Keratinocyte (primary cell): Measurements from ENCODE around the gene GPR34. TPM values are rescaled to one million over a fixed set of nuclear protein-coding genes. Genes with fewer than 3 reads are reported as not detected.
"Not testable (repeated sequence)": the region's sequence is repeated elsewhere in the genome, so short reads cannot be mapped to it uniquely, and the experiment has no call there.

Source experiments
- DNase-seq: peaks from one replicate; pipeline ENCODE4 v3.0.0-alpha.2; 2011; ENCODE audit warnings: low read depth, missing footprints, low spot score
- FAIRE-seq: peaks from 2 replicates; lab custom pipeline; 2011; peaks lifted over from hg19 to GRCh38; lab: Jason Lieb, UNC
- H2AFZ ChIP-seq: 2 replicates; pipeline ENCODE4 v1.6.0; 2012; ENCODE audit warnings: low read length, control low read depth, inconsistent platforms; ENCODE audit not compliant: control insufficient read depth
- H3K27ac ChIP-seq: 2 replicates; pipeline ENCODE4 v1.5.1; 2011; ENCODE audit warnings: low read length; ENCODE audit not compliant: control insufficient read depth, insufficient read depth
- H3K27me3 ChIP-seq: 3 replicates; pipeline ENCODE4 v1.6.0; 2011; ENCODE audit warnings: low read length; ENCODE audit not compliant: control insufficient read depth, insufficient read depth; ENCODE audit errors: extremely low read depth
- H3K36me3 ChIP-seq, 2 experiments: 2 replicates in 1 of 2; 3 replicates in 1 of 2; pipeline ENCODE4 v1.5.1; 2011; ENCODE audit warnings: low read length in 2 of 2, mild to moderate bottlenecking in 1 of 2; ENCODE audit not compliant: control insufficient read depth in 2 of 2, insufficient read depth in 2 of 2; ENCODE audit errors: extremely low read depth in 1 of 2
- H3K4me1 ChIP-seq: 3 replicates; pipeline ENCODE4 v1.5.1; 2011; ENCODE audit warnings: low read length; ENCODE audit not compliant: control insufficient read depth, insufficient read depth; ENCODE audit errors: extremely low read depth
- H3K4me2 ChIP-seq: 3 replicates; pipeline ENCODE4 v1.6.0; 2011; ENCODE audit warnings: low read depth, low read length; ENCODE audit not compliant: control insufficient read depth, insufficient read depth; ENCODE audit errors: extremely low read depth
- H3K4me3 ChIP-seq, 3 experiments: fragments of 200-600 bp in 1 of 3; sonication (generic) in 1 of 3; 2 replicates in 2 of 3; 3 replicates in 1 of 3; pipeline ENCODE4 v1.5.1; 2011 to 2016; ENCODE audit warnings: low read length in 3 of 3, mild to moderate bottlenecking in 3 of 3, control low read depth in 2 of 3, inconsistent platforms in 1 of 3, low read depth in 1 of 3, mixed read lengths in 1 of 3, mixed run types in 1 of 3, moderate library complexity in 1 of 3; ENCODE audit not compliant: control insufficient read depth in 2 of 3, insufficient read depth in 2 of 3; ENCODE audit errors: extremely low read depth in 1 of 3
- H3K79me2 ChIP-seq: 2 replicates; pipeline ENCODE4 v1.6.0; 2012; ENCODE audit warnings: low read length; ENCODE audit not compliant: control insufficient read depth, insufficient read depth
- H3K9ac ChIP-seq: 3 replicates; pipeline ENCODE4 v1.6.0; 2011; ENCODE audit warnings: low read length; ENCODE audit not compliant: control insufficient read depth, insufficient read depth; ENCODE audit errors: extremely low read depth
- H3K9me1 ChIP-seq: 3 replicates; pipeline ENCODE4 v1.6.0; 2011; ENCODE audit warnings: low read length; ENCODE audit not compliant: control insufficient read depth, insufficient read depth; ENCODE audit errors: extremely low read depth
- H3K9me3 ChIP-seq: 2 replicates; pipeline ENCODE4 v1.5.1; 2012; ENCODE audit warnings: low read depth, low read length; ENCODE audit not compliant: control insufficient read depth
- H4K20me1 ChIP-seq: 3 replicates; pipeline ENCODE4 v1.6.0; 2011; ENCODE audit warnings: low read length; ENCODE audit not compliant: control insufficient read depth, insufficient read depth; ENCODE audit errors: extremely low read depth
- EZH2 ChIP-seq: IDR thresholded peaks from one replicate; pipeline ENCODE4 v1.6.1; 2012; ENCODE audit warnings: inconsistent platforms, mild to moderate bottlenecking, low read length, moderate library complexity
- dilution Hi-C: fragments of 300-500 bp; cut with MboI; formaldehyde crosslinking; loops from one replicate; pipeline ENCODE4 v1.7.0; 2020; ENCODE audit warnings: low sequenced_read_pairs; ENCODE audit not compliant: extremely low pct_ligation_motif_present
- polyA plus RNA-seq, 5 experiments: library from polyadenylated mRNA; depleted of rRNA in 3 of 5; stranded (reverse) in 3 of 5; stranded (forward) in 1 of 5; unstranded in 1 of 5; fragments of >200 nt; gene quantifications; 1 replicate in 1 of 5; 2 replicates in 3 of 5; 3 replicates in 1 of 5; pipeline versions ENCODE4 v1.2.1 to v1.2.3, GENCODE V29; 2011 to 2012; ENCODE audit warnings: missing spikeins in 2 of 5, low read depth in 1 of 5, low replicate concordance in 1 of 5
- TF ChIP-seq, protein P1 (sequence below), 3 experiments: IDR thresholded peaks in 1 of 3; conservative IDR thresholded peaks in 1 of 3; optimal IDR thresholded peaks in 1 of 3; 2 replicates in 2 of 3; 3 replicates in 1 of 3; pipeline versions ENCODE3 to v1.5.1; 2011; ENCODE audit warnings: low read length in 3 of 3, mild to moderate bottlenecking in 3 of 3, moderate library complexity in 2 of 3, control low read depth in 1 of 3, inconsistent platforms in 1 of 3; ENCODE audit not compliant: insufficient read depth in 2 of 3; ENCODE audit errors: extremely low read depth in 1 of 3

Gene GPR34
- polyA plus RNA-seq, 1 donor (not counting 4 experiments of a cell fraction or from before 2014, with no cell fraction given): not detected

DNA sequence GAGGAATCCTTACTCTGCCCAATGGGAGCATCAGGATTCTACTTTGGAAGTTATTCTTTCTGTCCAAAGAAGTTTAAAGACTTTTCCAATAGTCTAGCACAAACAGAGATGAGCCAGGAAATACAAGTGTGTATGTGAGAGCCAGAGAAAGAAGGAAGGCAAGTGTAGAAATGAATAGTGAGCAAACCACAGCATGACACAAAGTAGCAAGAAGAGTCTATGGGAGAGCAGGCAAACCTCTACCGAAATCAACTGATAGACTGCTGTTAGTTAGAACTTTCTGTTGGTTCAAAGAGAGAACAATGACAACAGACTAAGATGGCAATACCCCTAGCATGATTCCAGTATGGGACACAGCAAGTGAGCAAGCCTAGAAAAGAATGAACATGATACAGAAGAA lies 16.1 kb upstream of the GPR34 start:
- Histone ChIP-seq H3K9me1 (no peaks in the 10 kb centered on the region), H3K4me2 (no peak overlapping the region), H3K27ac (no peak overlapping the region), H3K79me2 (no peaks in the 10 kb centered on the region), H3K9me3 (no peaks in the 10 kb centered on the region), H4K20me1 (no peaks in the 10 kb centered on the region), H3K4me1 (no peaks in the 10 kb centered on the region), H3K9ac (no peak overlapping the region), H2AFZ (no peak overlapping the region), H3K36me3 (no peaks in the 10 kb centered on the region), H3K27me3 (no peaks in the 10 kb centered on the region), H3K4me3 (no peak overlapping the region)
- no peak for DNase-seq
- FAIRE-seq: no peak
- dilution Hi-C loops: no loop called here
- TF ChIP-seq EZH2: no peak
- TF ChIP-seq, protein P1, sequence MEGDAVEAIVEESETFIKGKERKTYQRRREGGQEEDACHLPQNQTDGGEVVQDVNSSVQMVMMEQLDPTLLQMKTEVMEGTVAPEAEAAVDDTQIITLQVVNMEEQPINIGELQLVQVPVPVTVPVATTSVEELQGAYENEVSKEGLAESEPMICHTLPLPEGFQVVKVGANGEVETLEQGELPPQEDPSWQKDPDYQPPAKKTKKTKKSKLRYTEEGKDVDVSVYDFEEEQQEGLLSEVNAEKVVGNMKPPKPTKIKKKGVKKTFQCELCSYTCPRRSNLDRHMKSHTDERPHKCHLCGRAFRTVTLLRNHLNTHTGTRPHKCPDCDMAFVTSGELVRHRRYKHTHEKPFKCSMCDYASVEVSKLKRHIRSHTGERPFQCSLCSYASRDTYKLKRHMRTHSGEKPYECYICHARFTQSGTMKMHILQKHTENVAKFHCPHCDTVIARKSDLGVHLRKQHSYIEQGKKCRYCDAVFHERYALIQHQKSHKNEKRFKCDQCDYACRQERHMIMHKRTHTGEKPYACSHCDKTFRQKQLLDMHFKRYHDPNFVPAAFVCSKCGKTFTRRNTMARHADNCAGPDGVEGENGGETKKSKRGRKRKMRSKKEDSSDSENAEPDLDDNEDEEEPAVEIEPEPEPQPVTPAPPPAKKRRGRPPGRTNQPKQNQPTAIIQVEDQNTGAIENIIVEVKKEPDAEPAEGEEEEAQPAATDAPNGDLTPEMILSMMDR (optimal IDR thresholded peaks at IDR 0.05 in 1 of 3, IDR thresholded peaks at IDR 0.05 in 1 of 3, conservative IDR thresholded peaks at IDR 0.05 in 1 of 3; ENCODE audit: extremely low read depth in 1 of 3, insufficient read depth in 2 of 3, low read length in 3 of 3): no peak

DNA sequence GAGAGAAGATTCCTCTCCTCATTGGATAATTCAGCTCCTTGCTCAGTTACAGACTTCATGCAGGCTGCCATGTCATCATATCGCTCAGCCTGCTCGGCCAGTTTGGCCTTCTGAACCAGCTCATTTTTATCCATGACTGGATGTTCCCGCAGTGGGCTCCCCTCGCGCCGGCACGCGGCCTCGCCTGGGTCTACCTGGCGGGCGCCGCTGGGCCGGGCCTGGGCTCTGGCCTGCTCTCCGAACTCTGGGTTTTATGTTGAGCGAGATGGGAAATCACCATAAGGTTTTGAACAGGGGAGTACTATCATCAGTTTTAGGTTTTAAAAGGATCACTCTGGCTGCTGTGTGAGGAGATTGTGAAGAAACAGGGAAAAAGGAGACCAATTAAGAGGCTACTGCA lies 12.4 kb upstream of the GPR34 start:
- dilution Hi-C loops, H4K20me1 ChIP-seq, H3K4me1 ChIP-seq, H3K79me2 ChIP-seq, H3K4me2 ChIP-seq, H3K4me3 ChIP-seq, DNase-seq, H3K27me3 ChIP-seq, H2AFZ ChIP-seq, H3K27ac ChIP-seq, H3K9ac ChIP-seq, H3K9me1 ChIP-seq, H3K9me3 ChIP-seq, H3K36me3 ChIP-seq, FAIRE-seq: not testable (repeated sequence)
